ENCODE results near the gene BNIP1. TPM values are rescaled to one million over a fixed set of nuclear protein-coding genes. Genes with fewer than 3 reads are reported as not detected.

The BNIP1 gene
- total RNA-seq, 6 experiments from 2014 or later = 4.4 to 8.6 (median 4.8) TPM

DNA sequence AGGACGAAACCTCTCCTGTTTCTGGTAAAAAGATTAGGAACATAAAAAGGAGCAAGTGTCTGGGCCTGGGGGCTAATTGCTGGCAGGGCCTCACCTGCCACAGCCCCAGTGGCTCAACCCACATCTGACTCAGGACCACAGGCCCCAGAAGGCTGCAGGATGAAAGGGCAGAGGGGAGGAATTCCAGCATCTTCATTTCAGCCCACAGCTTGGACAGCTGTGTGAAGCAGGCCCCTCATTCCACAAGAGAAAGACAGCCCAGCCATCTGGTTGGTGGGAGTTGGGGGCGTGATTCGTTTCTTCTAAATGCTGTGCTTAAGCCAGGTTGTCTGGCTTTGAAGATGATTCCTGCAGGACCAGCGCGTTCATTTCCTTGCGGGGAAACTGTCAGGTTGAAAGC, 61.6 kb downstream of the BNIP1 start:
- no peak overlapping the region for H3K4me3 ChIP-seq
- DNase-seq = no peak
- no peaks in the 10 kb centered on the region for H3K9me3 ChIP-seq
- ATAC-seq = no peak
- WGBS (ENCODE audit: insufficient coverage, low coverage, low lambda C conversion rate, missing lambda C conversion rate) = 61% methylated on average over 3 of the region's 6 CpGs
- H3K27ac ChIP-seq = no peak overlapping the region
- H3K27me3 ChIP-seq = no peaks in the 10 kb centered on the region
- no peaks in the 10 kb centered on the region for H3K4me1 ChIP-seq
- TF ChIP-seq, protein P1, sequence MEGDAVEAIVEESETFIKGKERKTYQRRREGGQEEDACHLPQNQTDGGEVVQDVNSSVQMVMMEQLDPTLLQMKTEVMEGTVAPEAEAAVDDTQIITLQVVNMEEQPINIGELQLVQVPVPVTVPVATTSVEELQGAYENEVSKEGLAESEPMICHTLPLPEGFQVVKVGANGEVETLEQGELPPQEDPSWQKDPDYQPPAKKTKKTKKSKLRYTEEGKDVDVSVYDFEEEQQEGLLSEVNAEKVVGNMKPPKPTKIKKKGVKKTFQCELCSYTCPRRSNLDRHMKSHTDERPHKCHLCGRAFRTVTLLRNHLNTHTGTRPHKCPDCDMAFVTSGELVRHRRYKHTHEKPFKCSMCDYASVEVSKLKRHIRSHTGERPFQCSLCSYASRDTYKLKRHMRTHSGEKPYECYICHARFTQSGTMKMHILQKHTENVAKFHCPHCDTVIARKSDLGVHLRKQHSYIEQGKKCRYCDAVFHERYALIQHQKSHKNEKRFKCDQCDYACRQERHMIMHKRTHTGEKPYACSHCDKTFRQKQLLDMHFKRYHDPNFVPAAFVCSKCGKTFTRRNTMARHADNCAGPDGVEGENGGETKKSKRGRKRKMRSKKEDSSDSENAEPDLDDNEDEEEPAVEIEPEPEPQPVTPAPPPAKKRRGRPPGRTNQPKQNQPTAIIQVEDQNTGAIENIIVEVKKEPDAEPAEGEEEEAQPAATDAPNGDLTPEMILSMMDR (IDR thresholded peaks at IDR 0.05) = no peak
- no peak for TF ChIP-seq POLR2A (IDR thresholded peaks at IDR 0.05)
- intact Hi-C loops (cut with DNase I) = no loop called here
- no peaks in the 10 kb centered on the region for H3K36me3 ChIP-seq

DNA sequence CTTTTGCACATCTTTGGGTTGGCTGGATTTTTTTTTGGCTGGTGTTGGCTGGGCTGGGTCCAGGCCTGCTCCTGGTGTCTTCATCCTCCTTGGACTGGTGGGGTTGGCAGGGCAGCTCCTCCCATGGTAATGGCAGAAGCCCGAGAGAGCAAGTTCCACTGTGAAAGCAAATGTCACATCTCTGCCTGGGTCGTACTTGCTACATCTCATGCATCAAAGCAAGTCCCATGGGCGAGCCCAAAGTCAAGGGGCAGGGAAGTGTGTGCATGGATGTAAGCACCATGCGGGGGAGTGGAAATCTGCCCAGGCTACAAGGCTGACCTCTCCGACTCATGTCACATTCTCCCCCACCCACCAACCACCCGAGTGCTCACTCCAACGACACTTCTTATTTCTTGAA, 64.0 kb downstream of the BNIP1 start:
- 85% methylated on average over 7 of the region's 7 CpGs for WGBS (ENCODE audit: insufficient coverage, low coverage, low lambda C conversion rate, missing lambda C conversion rate)

DNA sequence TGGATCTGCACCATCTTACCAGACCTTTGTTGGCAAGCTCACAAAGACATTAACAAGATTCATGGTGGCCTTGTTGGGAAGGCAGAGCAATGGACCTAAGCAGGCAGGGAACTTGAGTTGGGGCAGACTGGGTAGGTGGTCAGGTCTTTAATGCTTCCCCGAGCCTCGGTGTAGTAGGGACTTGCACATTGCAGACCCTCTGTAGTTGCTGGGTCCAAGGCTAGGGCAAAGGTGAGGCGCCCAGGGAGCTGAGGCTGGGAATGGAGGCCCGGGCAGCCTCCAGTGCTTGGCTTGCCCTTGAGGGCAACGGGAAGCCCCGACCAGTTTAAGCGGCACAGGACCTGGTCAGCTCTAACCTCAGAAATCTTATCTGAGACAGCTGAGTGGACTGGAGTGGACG, 66.5 kb downstream of the BNIP1 start:
- intact Hi-C loops (cut with DNase I) = no loop called here
- 67% methylated on average over 1 of the region's 8 CpGs for WGBS (ENCODE audit: insufficient coverage, low coverage, low lambda C conversion rate, missing lambda C conversion rate)

More for the DNA sequence above, 64.0 kb downstream of the BNIP1 start:
- TF ChIP-seq, protein P1 (IDR thresholded peaks at IDR 0.05) = no peak
- no peak for TF ChIP-seq POLR2A (IDR thresholded peaks at IDR 0.05)
- DNase-seq = no peak
- Histone ChIP-seq H3K27ac (no peak overlapping the region), H3K4me1 (no peaks in the 10 kb centered on the region), H3K4me3 (no peak overlapping the region), H3K27me3 (no peaks in the 10 kb centered on the region), H3K9me3 (no peaks in the 10 kb centered on the region), H3K36me3 (no peaks in the 10 kb centered on the region)
- ATAC-seq = no peak
- intact Hi-C loops (cut with DNase I) = no loop called here

DNA sequence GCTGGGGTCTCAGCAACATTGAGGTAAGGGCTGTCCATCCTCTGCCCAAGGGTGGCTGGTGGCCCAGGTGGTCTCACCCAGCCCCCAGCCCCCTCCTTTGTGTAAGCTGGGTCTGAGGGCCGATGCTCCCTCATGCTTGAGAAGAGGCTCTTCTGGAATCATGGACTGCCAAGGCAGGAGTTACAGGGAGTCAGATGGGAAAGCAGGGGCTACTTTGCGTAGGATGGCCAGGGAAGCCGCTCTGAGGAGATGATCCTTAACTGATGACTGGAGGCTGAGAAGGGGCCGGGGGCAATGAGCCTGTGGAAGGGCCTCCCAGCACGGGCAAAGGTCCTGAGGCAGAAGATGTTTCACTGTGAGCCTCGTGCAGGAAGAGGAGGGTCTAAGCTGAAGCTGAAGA, 67.0 kb downstream of the BNIP1 start:
- Histone ChIP-seq H3K27me3 (no peaks in the 10 kb centered on the region), H3K4me1 (no peaks in the 10 kb centered on the region), H3K4me3 (no peak overlapping the region), H3K27ac (no peak overlapping the region), H3K9me3 (no peaks in the 10 kb centered on the region), H3K36me3 (no peaks in the 10 kb centered on the region)
- ATAC-seq = no peak
- no peak for TF ChIP-seq POLR2A (IDR thresholded peaks at IDR 0.05)
- TF ChIP-seq, protein P1 (IDR thresholded peaks at IDR 0.05) = no peak
- 54% methylated on average over 4 of the region's 6 CpGs for WGBS (ENCODE audit: insufficient coverage, low coverage, low lambda C conversion rate, missing lambda C conversion rate)
- intact Hi-C loops (cut with DNase I) = no loop called here
- DNase-seq = no peak

More for the DNA sequence above, 66.5 kb downstream of the BNIP1 start:
- Histone ChIP-seq H3K4me1 (no peaks in the 10 kb centered on the region), H3K27ac (no peak overlapping the region), H3K27me3 (no peaks in the 10 kb centered on the region), H3K4me3 (no peak overlapping the region), H3K36me3 (no peaks in the 10 kb centered on the region), H3K9me3 (no peaks in the 10 kb centered on the region)
- ATAC-seq = no peak
- TF ChIP-seq POLR2A (IDR thresholded peaks at IDR 0.05) = no peak
- TF ChIP-seq, protein P1 (IDR thresholded peaks at IDR 0.05) = no peak
- DNase-seq = no peak
